Aorta (tissue), 5 donors: Measurements from ENCODE around the gene RANBP9. TPM values are rescaled to one million over a fixed set of nuclear protein-coding genes. Genes with fewer than 3 reads are reported as not detected.

Experiments used
- ATAC-seq: fragments of 200-7000 bp; cut with Tn5 transposase; one replicate; pipeline ENCODE4 v1.9.1; 2022; ENCODE audit warnings: moderate library complexity; ENCODE audit not compliant: low FRiP score
- DNase-seq, 2 donors: peaks; one replicate each; pipeline ENCODE4 v3.0.0-alpha.2; 2020
- H3K27ac ChIP-seq, 2 donors: one replicate each; pipeline ENCODE4 v1.5.1; 2013; ENCODE audit warnings: low read length in 2 of 2, mild to moderate bottlenecking in 2 of 2, moderate library complexity in 2 of 2, control low read depth in 1 of 2, inconsistent platforms in 1 of 2, low read depth in 1 of 2
- H3K27me3 ChIP-seq, 2 donors: one replicate each; pipeline ENCODE4 v1.6.1; 2013; ENCODE audit warnings: control low read depth in 1 of 2, low read length in 1 of 2, mild to moderate bottlenecking in 1 of 2, moderate library complexity in 1 of 2; ENCODE audit not compliant: insufficient read depth in 2 of 2, control insufficient read depth in 1 of 2
- H3K36me3 ChIP-seq, 2 donors: one replicate each; pipeline ENCODE4 v1.6.1; 2013; ENCODE audit warnings: control low read depth in 1 of 2, low read length in 1 of 2, mild to moderate bottlenecking in 1 of 2; ENCODE audit not compliant: insufficient read depth in 2 of 2, control insufficient read depth in 1 of 2
- H3K4me1 ChIP-seq, 2 donors: one replicate each; pipeline ENCODE4 v1.6.1; 2013; ENCODE audit warnings: low read length in 2 of 2, control low read depth in 1 of 2, mild to moderate bottlenecking in 1 of 2, moderate library complexity in 1 of 2; ENCODE audit not compliant: insufficient read depth in 2 of 2, control insufficient read depth in 1 of 2
- H3K4me3 ChIP-seq, 2 donors: one replicate each; pipeline ENCODE4 v1.5.1; 2013; ENCODE audit warnings: low read length in 2 of 2, control low read depth in 1 of 2, mild to moderate bottlenecking in 1 of 2
- H3K9me3 ChIP-seq: one replicate; pipeline ENCODE4 v1.6.1; 2013; ENCODE audit warnings: mild to moderate bottlenecking, low read length; ENCODE audit not compliant: control insufficient read depth
- WGBS, 2 donors: extraction: QIAGEN DNeasy Blood & Tissue Kit; methylation state at CpG; one replicate each; pipeline ENCODE4 v1.1.7; 2013; 5-methylcytosine and 5-hydroxymethylcytosine counted together
- intact Hi-C, 2 donors: fragments of 100-400 bp; cut with DNase I; formaldehyde crosslinking; loops; one replicate each; pipeline versions ENCODE4 v1.14.2 to v1.15.0; 2022
- polyA plus RNA-seq, 2 donors: library from polyadenylated mRNA; stranded (reverse); fragments of 200-250 nt; gene quantifications; one replicate each; pipeline ENCODE4 v1.2.3, GENCODE V29; 2013
- total RNA-seq, 2 donors: library from RNA; stranded (reverse); fragmentation: NEBNext Ultra II Directional; extraction: Animal tissue kit (Norgen Biotek cat#: 25700); gene quantifications; one replicate each; pipeline ENCODE4 v1.2.1, GENCODE V29; 2021
- donor health status: healthy with polysubstance abuse.
- donor health status: Bipolar disorder and iron deficiency.
- donor health status: DM: no; HTN: no; CAD: no.
- donor health status: DM: no; HTN: no; CAD: no.
- donor health status: DM: yes; HTN: yes; CAD: no.

Gene RANBP9
- total and polyA plus RNA-seq, 4 donors = 29.2 to 64.5 (median 42.1) TPM

- DNase-seq (no peak), ATAC-seq (no peak)
- Histone ChIP-seq H3K9me3 (no peaks in the 10 kb centered on the region), H3K27me3 (no peaks in the 10 kb centered on the region), H3K4me1 (peaks cover 3 to 6% of the 10 kb centered on the region in 2 donors), H3K36me3 (no peaks in the 10 kb centered on the region), H3K27ac (no peak overlapping the region), H3K4me3 (no peak overlapping the region)
- intact Hi-C loops = no loop called here
Measured at GRCh38 chr6:13703496-13703895, 8.1 kb downstream of the RANBP9 start.

DNA sequence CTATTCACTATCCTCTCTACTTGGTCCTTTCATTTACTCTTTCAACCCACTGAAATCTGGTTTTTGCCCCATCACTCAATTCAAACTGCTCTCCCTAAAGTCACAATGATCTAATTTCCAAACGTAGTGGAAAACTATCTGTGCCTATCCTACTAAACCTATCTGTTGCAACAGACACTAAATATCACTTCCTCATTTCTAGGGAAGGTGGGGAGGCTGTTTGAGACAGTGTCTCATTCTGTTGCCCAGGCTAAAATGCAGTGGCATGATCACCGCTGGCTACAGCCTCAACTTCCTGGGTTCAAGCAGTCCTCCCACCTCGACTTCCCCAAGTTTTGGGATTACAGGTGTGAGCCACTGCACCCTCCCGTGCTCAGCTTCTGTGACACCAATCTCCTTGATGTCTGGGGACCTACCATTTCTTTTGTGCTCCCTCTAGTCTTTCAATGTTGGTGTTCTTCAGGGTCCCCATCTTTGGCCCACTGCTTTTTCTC lies 8.8 kb downstream of the RANBP9 start:
- intact Hi-C loops = no loop called here
- ATAC-seq = no peak
- peaks cover 3 to 6% of the 10 kb centered on the region in 2 donors for H3K4me1 ChIP-seq

GRCh38 chr6:13700232-13700631 lies 11.4 kb downstream of the RANBP9 start:
- Histone ChIP-seq H3K27ac (no peak overlapping the region), H3K27me3 (no peaks in the 10 kb centered on the region), H3K9me3 (no peaks in the 10 kb centered on the region), H3K4me1 (peaks cover 3 to 10% of the 10 kb centered on the region in 2 donors), H3K36me3 (no peaks in the 10 kb centered on the region), H3K4me3 (no peak overlapping the region)
- 84 to 92% methylated on average over 3 of the region's 3 CpGs for WGBS, 2 donors
- ATAC-seq = no peak
- no peak for DNase-seq
- intact Hi-C loops = no loop called here

More for the DNA sequence above, 8.8 kb downstream of the RANBP9 start:
- Histone ChIP-seq H3K36me3 (no peaks in the 10 kb centered on the region), H3K9me3 (no peaks in the 10 kb centered on the region), H3K27me3 (no peaks in the 10 kb centered on the region), H3K4me3 (no peak overlapping the region), H3K27ac (no peak overlapping the region)
- WGBS, 2 donors = 84 to 90% methylated on average over 4 of the region's 4 CpGs
- DNase-seq = no peak

- H3K27ac ChIP-seq = no peak overlapping the region
- WGBS, 2 donors = 96 to 97% methylated on average over 5 of the region's 5 CpGs
- H3K4me1 ChIP-seq = peaks cover 3 to 10% of the 10 kb centered on the region in 2 donors
- ATAC-seq (no peak), DNase-seq (no peak)
- H3K4me3 ChIP-seq = no peak overlapping the region
- H3K36me3 ChIP-seq = no peaks in the 10 kb centered on the region
- intact Hi-C loops = loop anchor here in 1 of 2 donors (5.0 to 10.0 kb wide), 2 partner anchors 36 to 54 kb away; no protein-coding TSS in a partner anchor
- H3K9me3 ChIP-seq = no peaks in the 10 kb centered on the region
- H3K27me3 ChIP-seq = no peaks in the 10 kb centered on the region
Measured at GRCh38 chr6:13698715-13699114, 12.9 kb downstream of the RANBP9 start.

DNA sequence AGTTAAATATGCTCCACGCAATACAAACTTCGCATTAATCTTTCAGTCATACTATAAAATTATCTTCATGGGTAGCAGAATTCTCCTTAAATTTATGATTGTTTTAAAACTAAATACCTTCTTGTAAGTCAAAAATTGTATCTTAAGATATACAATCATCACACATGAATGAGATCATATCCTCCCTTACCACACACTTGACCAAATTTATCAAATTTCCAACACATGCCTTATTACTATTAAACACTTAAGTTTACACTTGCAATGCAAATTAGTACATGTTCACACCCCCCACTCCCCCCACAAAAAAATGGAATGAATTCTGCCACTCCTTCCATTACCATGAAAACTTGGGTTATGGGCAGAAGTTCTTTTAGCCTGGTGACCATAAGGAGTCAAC lies 13.8 kb downstream of the RANBP9 start:
- Histone ChIP-seq H3K27ac (no peak overlapping the region), H3K27me3 (no peaks in the 10 kb centered on the region), H3K4me3 (no peak overlapping the region), H3K4me1 (peaks cover 1 to 10% of the 10 kb centered on the region in 2 donors), H3K36me3 (no peaks in the 10 kb centered on the region), H3K9me3 (no peaks in the 10 kb centered on the region)
- ATAC-seq (no peak), DNase-seq (no peak)
- WGBS, 2 donors = 97 to 98% methylated on average over 2 of the region's 2 CpGs
- intact Hi-C loops = loop anchor here in 1 of 2 donors (5.0 to 10.0 kb wide), 2 partner anchors 36 to 53 kb away; no protein-coding TSS in a partner anchor

- Histone ChIP-seq H3K27ac (peak overlapping the region in 1 of 2 donors; percentile 76), H3K36me3 (no peaks in the 10 kb centered on the region), H3K27me3 (no peaks in the 10 kb centered on the region), H3K4me1 (peaks cover 1 to 10% of the 10 kb centered on the region in 2 donors), H3K4me3 (no peak overlapping the region), H3K9me3 (no peaks in the 10 kb centered on the region)
- WGBS, 2 donors = 4 to 16% methylated on average over 1 of the region's 1 CpG
- intact Hi-C loops = loop anchor here in 1 of 2 donors (5.0 to 10.0 kb wide), 2 partner anchors 34 to 51 kb away; no protein-coding TSS in a partner anchor
- DNase-seq = no peak
- no peak for ATAC-seq
Measured at GRCh38 chr6:13696226-13696625, 15.4 kb downstream of the RANBP9 start.

DNA sequence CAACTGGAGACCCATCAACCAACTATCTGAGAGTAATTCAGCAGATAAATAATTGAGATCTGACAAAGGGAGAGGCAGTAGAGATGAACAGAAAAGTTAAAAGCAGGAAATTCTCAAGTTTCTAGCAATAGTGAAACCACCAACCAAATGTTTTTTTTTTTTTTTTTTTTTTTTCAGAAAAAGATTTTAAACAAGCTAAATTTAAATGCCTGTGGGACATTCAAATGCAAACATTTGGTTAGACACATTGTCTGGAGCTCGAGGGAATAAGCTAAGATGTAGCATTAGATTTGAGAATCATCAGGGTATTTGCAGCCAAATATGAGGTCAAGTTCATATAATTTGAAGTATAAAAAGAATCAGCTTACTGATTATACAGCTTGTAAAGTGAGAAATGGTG lies 16.4 kb downstream of the RANBP9 start:
- 0 to 7% methylated on average over 1 of the region's 1 CpG for WGBS, 2 donors
- H3K4me1 ChIP-seq = peaks cover 1 to 4% of the 10 kb centered on the region in 2 donors
- no peak for ATAC-seq
- no peaks in the 10 kb centered on the region for H3K27me3 ChIP-seq
- H3K36me3 ChIP-seq = no peaks in the 10 kb centered on the region
- intact Hi-C loops = loop anchor here in 1 of 2 donors (5.0 to 10.0 kb wide), 2 partner anchors 33 to 50 kb away; no protein-coding TSS in a partner anchor
- no peak overlapping the region for H3K27ac ChIP-seq
- no peak for DNase-seq
- H3K9me3 ChIP-seq = no peaks in the 10 kb centered on the region
- H3K4me3 ChIP-seq = no peak overlapping the region

- Histone ChIP-seq H3K9me3 (no peaks in the 10 kb centered on the region), H3K4me1 (peaks cover 0 to 4% of the 10 kb centered on the region in 2 donors), H3K27ac (peak overlapping the region in 1 of 2 donors; percentile 57), H3K36me3 (no peaks in the 10 kb centered on the region), H3K4me3 (no peak overlapping the region), H3K27me3 (no peaks in the 10 kb centered on the region)
- no peak for DNase-seq
- intact Hi-C loops = loop anchor here in 1 of 2 donors (10.0 kb wide), 1 partner anchor 50 kb away; no protein-coding TSS in a partner anchor
- 90% methylated on average over 4 of the region's 4 CpGs for WGBS, 2 donors
- no peak for ATAC-seq
Measured at GRCh38 chr6:13694562-13694961, 17.1 kb downstream of the RANBP9 start.
